NCI-H2227 (cell line): ENCODE data around the gene HIGD1A.

Source experiments
- DNase-seq: peaks from one replicate; lab custom pipeline; 2025; ENCODE audit not compliant: unreplicated experiment; lab: John Stamatoyannopoulos, UW

Gene HIGD1A

GRCh38 chr3:42801784-42802183, 2.5 kb downstream of the HIGD1A start:
- DNase-seq: no peak

GRCh38 chr3:42801048-42801620, 3.2 kb downstream of the HIGD1A start:
- no peak for DNase-seq

- no peak for DNase-seq
These were observed 4.0 kb downstream of the HIGD1A start for GRCh38 chr3:42800251-42800650.

- DNase-seq: no peak
These were observed 4.9 kb downstream of the HIGD1A start for GRCh38 chr3:42799376-42799775.

GRCh38 chr3:42796332-42796885, 7.9 kb downstream of the HIGD1A start:
- no peak for DNase-seq

GRCh38 chr3:42795621-42796181, 8.6 kb downstream of the HIGD1A start:
- no peak for DNase-seq

- peak; percentile 3 for DNase-seq
These were observed 13.5 kb downstream of the HIGD1A start for GRCh38 chr3:42790714-42791229.

- DNase-seq: no peak
These were observed 17.7 kb downstream of the HIGD1A start for GRCh38 chr3:42786631-42787030.

- DNase-seq: no peak
These were observed 18.1 kb downstream of the HIGD1A start for GRCh38 chr3:42786212-42786611.

- DNase-seq: peak; percentile 76
These were observed 23.2 kb downstream of the HIGD1A start for GRCh38 chr3:42780892-42781700.

- no peak for DNase-seq
These were observed 23.9 kb downstream of the HIGD1A start for GRCh38 chr3:42780398-42780797.

GRCh38 chr3:42778644-42779043, 25.6 kb downstream of the HIGD1A start:
- no peak for DNase-seq

GRCh38 chr3:42773409-42773751, 30.9 kb downstream of the HIGD1A start:
- no peak for DNase-seq

- peak; percentile 94 for DNase-seq
These were observed 31.5 kb downstream of the HIGD1A start, which contains the start of gene CCDC13 for GRCh38 chr3:42772670-42773408. Gene CCDC13 (minus strand): TSS chr3:42773253. CDS start chr3:42758345, 14,908 bp downstream.

- DNase-seq: no peak
These were observed 33.0 kb downstream of the HIGD1A start for GRCh38 chr3:42771271-42771670.

- no peak for DNase-seq
These were observed 34.7 kb downstream of the HIGD1A start for GRCh38 chr3:42769477-42770131.

- no peak for DNase-seq
These were observed 39.6 kb downstream of the HIGD1A start for GRCh38 chr3:42764561-42765295.

GRCh38 chr3:42764115-42764514, 40.2 kb downstream of the HIGD1A start:
- no peak for DNase-seq

GRCh38 chr3:42763021-42763420, 41.3 kb downstream of the HIGD1A start:
- DNase-seq: no peak
